HT1080 (cell line): ENCODE results near the gene GATA6. TPM values are rescaled to one million over a fixed set of nuclear protein-coding genes. Genes with fewer than 3 reads are reported as not detected.

ENCODE experiments used
- DNase-seq: peaks from one replicate; pipeline ENCODE4 v3.0.0-alpha.2; 2015; ENCODE audit warnings: low read depth
- total RNA-seq: library from RNA; depleted of rRNA; stranded (reverse); fragments of >200 nt; shearing (Covaris generic); gene quantifications from 2 replicates; pipeline ENCODE4 v1.2.3, GENCODE V29; 2014

GATA6 gene
- total RNA-seq, 1 experiment from 2014 or later, result 6.8 TPM

DNA sequence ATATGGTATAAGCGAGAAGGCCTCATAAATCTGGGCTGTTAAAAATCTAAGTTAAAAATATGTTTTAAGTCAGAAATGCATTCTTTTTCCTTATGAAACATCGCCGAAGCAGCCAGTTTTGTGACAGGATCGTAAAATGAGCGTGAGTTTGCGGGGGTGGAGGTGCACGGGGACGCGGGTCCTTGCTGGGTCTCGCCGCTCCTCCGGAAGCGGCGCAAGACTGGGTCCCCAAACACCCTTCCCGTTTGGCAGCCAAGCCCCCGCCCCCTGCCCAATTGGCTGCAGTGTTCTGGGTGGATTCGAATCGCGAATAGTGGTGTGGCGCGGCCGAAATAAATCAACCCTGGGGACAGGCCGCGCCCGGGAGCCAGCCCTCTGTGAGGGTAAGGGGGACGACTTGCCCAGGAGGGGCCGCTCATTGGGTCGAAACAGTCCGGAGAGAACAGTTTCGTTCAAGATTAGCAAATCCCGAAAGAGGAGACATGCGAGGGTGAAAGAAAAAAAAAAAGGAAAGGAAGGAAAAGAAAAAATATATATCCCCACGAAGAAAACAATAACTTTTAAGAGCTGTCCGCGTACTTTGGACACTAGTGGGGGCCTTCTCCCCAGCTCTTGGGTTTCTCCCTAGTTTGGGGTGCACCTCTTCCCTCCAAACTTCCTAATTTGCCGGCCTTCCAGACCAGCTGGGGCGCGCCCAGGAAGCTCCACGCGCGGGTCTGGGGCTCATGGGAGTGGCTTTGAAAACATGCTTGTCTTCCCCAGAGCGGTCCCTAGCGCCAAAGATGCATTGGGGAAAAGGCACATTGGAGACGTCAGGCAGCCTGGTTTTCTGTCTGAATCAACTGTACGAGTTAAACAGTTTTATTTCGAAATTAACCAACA is 3.1 kb upstream of the GATA6 start:
- no peak for DNase-seq

GRCh38 chr18:22167091-22167470 is 2.3 kb upstream of the GATA6 start:
- DNase-seq, result no peak

GRCh38 chr18:22167471-22168241 is 1.7 kb upstream of the GATA6 start:
- no peak for DNase-seq

DNA sequence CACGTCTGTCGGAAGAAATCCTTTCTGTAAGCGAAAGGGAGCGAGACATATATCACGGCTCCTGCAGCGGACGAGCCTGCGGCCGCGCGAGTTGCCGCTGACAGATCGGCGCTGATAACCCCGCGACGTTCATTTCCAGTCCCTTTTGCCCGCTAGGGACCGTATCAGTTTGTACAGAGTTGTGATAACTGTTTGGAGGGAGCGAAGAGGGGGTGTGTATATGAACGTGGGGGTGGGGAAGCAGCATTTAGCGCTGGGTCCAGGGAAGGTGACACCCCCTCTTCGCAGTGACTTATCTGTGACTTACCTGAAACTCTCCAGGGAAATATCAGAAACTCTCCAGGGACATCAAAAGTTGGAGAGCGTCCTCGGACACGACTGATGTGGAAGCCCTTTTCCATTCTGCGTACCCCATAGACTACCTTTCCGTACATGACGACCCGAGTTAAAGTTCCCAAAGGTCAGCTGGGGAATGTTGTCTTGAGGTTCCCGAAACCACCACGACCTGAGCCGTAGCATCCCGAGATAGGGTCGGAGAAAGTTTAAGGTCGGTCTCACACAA is 948 bp upstream of the GATA6 start:
- DNase-seq, result no peak

GRCh38 chr18:22169889-22170420 is 566 bp downstream of the GATA6 start:
- DNase-seq, result peak; percentile 34

- peak; percentile 49 for DNase-seq
Measured at GRCh38 chr18:22170421-22171257, 1.2 kb downstream of the GATA6 start.

DNA sequence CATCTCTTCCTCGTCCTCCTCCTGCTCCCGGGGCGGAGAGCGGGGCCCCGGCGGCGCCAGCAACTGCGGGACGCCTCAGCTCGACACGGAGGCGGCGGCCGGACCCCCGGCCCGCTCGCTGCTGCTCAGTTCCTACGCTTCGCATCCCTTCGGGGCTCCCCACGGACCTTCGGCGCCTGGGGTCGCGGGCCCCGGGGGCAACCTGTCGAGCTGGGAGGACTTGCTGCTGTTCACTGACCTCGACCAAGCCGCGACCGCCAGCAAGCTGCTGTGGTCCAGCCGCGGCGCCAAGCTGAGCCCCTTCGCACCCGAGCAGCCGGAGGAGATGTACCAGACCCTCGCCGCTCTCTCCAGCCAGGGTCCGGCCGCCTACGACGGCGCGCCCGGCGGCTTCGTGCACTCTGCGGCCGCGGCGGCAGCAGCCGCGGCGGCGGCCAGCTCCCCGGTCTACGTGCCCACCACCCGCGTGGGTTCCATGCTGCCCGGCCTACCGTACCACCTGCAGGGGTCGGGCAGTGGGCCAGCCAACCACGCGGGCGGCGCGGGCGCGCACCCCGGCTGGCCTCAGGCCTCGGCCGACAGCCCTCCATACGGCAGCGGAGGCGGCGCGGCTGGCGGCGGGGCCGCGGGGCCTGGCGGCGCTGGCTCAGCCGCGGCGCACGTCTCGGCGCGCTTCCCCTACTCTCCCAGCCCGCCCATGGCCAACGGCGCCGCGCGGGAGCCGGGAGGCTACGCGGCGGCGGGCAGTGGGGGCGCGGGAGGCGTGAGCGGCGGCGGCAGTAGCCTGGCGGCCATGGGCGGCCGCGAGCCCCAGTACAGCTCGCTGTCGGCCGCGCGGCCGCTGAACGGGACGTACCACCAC is 2.1 kb downstream of the GATA6 start:
- no peak for DNase-seq

GRCh38 chr18:22172120-22172582 is 2.8 kb downstream of the GATA6 start:
- DNase-seq, result no peak

DNA sequence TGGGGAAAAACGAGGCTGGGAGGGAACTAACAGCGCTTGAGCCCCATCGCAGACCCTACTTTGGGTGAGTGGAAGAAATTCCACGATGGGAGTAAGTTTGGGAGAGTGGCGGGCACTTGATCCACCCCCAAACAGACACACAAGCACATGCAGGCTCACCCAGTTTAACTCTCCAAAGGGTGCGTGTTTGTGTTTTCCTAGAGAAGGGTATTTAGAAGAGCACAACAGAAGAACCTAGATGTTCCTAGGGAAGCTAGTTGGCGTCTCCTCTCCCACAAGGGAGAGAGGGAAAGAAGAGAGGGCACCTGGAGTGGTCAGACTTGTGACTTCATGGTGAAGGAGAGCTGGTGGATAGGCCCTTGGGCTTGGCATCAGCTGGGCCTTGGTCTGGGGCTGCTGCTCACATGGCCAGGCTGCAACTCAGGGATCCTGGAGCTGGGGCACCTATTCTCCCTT is 3.2 kb downstream of the GATA6 start:
- no peak for DNase-seq

DNA sequence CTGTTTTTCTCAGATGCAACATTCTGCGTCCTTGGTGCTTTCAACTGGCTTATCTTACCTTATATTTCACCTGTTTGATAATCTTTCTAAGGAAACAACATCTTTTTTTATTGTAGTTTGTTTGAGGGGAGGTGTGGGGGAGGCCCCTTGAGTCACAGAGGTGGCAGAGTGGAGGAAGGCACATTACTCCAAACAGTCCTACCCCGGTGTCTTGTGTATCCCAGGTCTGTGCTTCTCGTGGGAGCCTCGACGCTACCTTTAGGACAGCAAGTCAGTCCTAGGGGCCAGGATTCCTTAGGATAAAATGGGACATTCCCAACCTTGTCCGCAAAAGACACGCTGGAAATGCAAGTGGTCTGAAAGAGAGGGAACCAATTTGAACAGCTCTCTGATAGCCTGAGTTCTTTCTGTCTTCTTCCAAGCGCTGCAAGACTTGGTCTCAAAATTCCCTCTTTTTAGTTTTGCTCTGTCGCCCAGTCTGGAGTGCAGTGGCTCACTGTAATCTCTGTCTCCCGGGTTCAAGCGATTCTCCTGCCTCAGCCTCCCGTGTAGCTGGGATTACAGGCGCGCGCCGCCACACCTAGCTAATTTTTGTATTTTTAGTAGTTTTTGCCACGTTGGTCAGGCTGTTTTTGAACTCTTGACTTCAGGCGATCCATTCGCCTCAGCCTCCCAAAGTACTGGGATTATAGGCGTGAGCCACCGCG is 4.0 kb downstream of the GATA6 start:
- no peak for DNase-seq

GRCh38 chr18:22173928-22174301 is 4.5 kb downstream of the GATA6 start:
- DNase-seq, result no peak

- DNase-seq, result no peak
Measured at GRCh38 chr18:22174341-22175145, 5.2 kb downstream of the GATA6 start.

- no peak for DNase-seq
Measured at GRCh38 chr18:22175346-22175745, 6.0 kb downstream of the GATA6 start.

GRCh38 chr18:22176420-22177326 is 7.3 kb downstream of the GATA6 start:
- no peak for DNase-seq

- no peak for DNase-seq
Measured at GRCh38 chr18:22177327-22177871, 8.0 kb downstream of the GATA6 start.

- no peak for DNase-seq
Measured at GRCh38 chr18:22179174-22179573, 9.8 kb downstream of the GATA6 start.

GRCh38 chr18:22179631-22180030 is 10.2 kb downstream of the GATA6 start:
- no peak for DNase-seq
